Stimulated activated CD8-positive, alpha-beta memory T cell treated with anti-CD3 and anti-CD28 coated beads, Interleukin-7, amount 100 ng/mL, for 1 hour (primary cell): ENCODE measurements around the gene SH3RF1.

Experiments
- DNase-seq, 2 donors: peaks; one replicate each; pipeline ENCODE4 v3.0.0-alpha.2; 2020; ENCODE audit warnings: low read depth in 2 of 2

Gene SH3RF1

DNA sequence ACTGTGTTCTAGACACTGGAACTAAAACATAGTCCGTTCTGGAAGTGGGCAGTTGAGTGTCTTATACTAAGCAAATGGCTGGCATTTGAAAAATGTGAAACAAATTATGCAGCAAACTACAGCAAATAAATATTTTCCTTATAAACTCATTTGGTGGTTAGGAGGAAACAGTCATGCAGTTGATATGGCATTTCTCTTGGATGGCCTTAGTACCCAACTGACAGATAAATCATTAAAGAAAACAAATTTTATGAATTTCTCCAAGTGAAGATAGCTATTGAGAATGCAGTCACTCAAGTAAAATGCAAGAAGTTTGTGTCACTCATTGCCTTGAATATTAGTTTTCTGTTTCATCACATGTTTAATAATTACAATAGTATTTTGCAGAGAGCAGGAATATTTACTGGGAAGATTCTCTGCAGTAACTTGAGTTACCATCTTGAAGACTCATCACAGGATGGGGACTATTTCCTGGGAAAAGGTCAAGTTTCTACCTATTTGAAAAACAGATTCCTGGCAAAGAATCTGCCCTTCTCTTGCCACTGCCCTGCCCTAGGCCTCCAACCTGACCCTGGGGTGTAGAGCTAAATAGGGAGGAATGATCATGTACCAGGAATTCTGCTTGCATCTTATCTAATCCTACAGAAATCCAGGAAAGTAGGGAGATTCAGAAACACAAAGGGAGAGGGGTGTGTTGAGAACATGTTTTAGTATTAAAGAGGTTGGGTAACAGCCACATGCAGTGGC is 105.9 kb downstream of the SH3RF1 start:
- no peak for DNase-seq

DNA sequence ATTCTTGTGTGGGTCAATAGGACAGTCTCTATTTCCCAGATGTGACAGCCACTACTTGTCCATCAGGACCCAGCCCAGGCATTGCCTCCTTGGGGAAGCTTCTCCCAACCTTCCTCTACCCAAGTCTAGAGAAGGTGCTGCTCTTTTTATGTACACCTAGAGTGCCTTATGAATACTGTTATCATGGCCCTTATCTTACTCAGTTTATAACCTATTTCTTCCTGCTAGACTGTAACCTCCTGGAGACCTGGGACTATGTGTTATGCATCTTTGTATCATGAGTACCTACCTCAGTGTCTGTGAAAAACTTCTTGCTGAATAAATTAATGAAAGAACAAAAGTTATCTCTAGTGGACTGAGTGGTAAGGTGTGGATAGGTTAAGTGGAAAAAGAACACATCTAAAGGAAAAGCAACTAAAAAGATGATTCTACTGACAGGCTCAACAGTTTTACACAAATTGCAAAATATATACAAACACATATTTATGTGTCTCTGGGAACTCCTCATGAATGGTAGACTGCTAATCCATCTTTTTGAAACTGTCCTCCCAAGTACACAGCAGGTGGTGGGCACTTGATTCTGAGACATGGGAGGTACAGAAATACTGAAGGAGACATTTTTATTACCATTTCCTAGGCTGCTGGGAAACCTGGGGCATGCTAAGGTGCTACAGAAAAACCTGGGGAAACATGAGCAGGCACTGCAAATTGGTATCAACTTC is 106.6 kb downstream of the SH3RF1 start:
- no peak for DNase-seq

DNA sequence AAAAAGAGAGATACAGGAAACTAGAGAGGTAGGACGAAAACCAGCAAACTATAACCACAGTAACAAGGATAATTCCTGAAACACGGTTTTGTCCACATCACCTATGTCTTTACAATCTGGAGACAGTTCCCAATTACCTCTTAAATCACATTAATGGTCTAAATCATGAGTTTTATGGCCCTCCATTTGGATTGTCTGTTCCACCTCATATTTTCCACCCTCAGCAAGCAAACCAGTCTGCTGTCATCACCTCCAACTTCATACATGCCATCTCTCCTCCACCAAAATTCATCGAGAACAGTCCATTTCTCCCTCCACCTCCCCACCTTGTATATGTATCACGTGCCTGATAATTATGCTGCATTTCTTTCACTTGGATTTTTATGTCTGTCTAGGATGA is 107.3 kb downstream of the SH3RF1 start:
- no peak for DNase-seq

DNA sequence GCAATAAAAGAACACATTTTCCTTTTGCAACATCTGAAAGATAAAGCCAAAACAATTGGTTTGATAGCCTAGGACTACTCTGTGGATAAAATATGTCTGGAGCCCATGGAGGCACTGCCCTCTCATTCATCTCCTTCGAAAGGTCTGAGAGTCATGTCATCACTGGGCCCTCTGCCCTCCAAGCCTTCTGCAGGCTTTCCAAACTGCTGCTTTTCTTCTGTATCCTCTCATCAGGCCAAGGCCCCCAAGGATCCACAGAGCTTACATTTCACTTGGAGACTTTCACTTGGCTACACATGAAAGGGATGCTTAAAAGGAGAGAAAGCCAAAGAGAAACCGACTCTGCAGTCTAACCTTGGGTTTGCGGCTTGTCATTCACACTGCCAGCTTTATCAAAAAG is 109.9 kb downstream of the SH3RF1 start:
- DNase-seq, result no peak

DNA sequence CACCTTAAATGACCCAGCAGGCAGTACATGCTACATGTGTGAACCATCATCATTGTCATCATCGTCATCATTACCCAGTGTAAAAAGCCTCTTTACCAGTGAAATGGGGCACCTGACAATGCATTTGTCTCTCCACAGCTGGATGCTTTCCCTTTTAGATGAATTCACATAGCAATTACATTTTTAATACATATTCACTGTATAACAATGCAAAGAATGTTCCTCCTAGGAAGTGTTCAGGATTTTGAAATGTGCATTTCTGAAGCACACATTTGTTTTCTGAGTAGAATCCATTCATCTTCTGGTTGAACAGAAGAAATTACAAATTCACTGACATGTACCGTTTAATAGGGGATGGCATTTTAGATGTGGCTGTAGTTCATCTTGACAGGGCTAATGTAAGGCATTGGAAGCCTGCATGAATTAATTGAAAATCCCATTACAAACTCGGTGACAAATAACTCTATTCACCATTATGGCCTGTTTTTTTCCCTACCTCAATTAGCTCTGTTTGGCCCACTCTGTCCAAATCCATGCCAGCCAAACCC is 111.1 kb downstream of the SH3RF1 start:
- DNase-seq, result no peak

DNA sequence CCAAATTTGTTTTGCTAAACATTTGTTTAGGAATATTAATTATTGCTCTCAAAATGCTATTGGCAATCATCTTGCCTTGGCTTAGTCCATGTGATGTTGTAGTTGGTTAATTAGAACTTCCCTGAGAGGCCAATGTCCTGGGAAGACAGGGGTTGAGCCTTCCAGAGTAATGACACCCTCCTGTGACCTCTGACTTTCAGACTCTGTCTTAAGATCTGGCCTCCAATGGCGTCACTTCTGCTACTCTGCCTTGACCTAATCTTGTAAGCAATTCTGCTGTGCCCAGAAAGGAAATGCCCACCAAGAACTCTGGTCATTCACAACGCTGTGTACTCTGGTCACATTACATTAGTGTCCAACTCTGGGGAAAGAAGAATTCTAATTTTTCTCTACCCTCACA is 111.9 kb downstream of the SH3RF1 start:
- DNase-seq, result no peak

DNA sequence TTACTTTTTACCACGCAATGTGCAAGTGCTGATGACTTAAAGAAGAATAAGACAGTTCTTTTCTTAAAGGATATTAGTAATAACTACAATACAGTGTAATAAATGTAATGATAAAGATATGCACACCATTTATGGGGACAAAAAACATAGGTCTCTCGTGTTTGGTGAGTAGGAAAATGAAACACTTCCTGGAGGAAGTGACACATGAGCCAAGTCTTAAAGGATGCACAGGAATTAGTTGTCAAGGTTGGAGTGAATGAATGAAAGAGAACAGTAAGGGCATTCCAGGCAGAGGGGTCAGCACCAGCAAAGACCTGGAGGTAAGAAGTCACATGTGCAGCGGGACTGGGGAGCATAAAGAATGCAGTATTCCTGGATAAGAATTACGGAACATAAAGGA is 112.7 kb downstream of the SH3RF1 start:
- no peak for DNase-seq

DNA sequence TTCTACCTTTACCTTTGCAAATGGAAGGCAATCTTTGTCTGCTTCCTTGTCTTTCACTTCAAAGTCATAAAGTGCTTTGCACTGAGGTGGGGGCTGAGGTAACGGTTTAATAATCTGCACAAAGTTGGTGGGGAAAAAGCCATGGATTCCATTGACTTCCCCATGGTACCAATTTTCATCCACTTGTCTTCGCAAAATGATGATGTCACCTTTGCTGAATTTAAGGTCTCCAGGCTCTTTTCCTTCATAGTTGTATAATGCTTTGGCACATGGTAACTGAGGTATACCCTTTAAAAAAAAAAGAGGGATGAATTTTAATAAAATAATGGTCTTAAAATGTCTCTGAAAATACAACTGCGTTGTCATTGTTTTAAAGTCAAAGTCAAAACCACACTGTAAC is 114.4 kb downstream of the SH3RF1 start:
- DNase-seq, result no peak

DNA sequence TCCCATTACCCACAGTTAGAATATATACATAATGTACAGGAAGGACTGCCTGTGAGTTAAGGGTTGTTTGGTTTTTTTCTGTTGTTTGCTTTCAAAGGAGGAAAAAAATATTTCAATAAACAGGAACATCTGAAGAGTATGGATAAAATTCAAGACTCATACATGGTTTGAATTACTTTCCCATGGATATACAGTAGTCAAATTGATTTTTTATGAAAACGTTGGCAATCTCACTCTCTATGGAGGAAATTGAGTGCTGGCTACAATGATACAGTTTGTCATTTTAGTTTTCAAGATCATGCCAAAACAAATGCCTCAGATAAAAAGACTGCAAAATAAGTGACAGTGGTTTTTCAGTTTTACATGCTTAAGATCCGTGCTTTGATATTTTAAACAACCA is 116.6 kb downstream of the SH3RF1 start:
- no peak for DNase-seq

DNA sequence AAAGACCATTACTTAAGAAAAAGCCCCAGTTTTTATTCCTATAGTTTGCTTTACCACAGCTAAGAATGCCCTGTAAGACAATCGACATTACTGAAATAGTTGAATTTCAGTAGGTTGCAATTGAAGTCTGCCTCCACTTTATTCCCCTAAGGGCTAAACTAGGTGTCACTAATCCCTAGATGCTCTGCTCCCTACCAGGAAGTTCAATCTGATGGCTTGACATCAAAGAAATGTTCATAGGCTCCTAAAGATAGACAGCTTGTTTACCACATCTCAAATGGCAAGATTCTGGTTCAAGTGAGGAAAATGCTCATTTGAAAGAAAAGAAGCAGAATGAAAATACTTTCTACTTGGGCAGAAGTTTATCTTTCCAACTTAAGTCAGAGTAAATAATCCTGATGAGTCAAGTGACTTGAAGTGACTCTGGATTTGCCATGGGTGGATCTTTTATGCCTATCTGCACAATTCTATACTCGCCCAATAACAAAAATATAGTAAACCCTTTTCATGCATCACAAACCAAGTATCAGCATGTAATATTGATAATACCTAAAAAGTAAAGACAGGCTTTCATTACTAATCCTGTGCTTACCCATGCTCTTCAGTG is 117.2 kb downstream of the SH3RF1 start:
- DNase-seq, result no peak

DNA sequence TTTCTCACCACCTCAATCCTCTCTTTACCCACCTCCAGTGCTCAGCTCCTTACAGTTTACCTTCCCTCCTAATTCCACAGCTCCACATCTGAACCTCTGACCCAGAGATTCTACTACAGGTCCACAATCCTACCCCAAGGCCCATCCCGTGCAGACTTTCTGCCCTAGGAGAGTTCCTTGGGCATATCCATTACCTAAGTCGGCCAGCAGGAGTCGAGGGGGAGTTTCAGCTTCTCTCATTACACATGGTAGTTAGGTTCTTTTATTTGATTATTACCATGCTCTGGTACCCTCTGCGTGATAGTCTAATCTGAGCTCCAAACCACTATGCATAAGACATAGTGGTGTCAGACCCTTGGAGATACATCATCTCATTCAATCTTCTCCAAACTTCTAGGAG is 117.9 kb downstream of the SH3RF1 start:
- no peak for DNase-seq

DNA sequence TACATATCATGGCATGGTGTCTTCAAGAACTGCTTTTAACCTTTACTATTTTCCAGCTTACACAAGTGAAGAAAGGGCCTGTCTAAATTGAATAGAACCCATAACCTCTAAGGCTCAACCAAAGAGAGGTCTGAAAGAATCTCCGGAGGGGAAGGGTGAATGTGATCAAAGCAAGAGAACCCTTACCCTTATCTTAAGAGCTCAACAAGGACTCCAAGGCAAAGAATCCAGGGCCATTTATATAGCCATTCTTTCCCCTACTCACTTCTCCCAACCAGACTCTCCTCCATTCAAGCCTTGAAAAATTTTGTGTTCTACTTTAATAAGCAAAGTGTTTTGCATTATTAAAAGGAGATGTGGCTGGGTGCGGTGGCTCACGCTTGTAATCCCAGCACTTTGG is 118.7 kb downstream of the SH3RF1 start:
- DNase-seq, result no peak

DNA sequence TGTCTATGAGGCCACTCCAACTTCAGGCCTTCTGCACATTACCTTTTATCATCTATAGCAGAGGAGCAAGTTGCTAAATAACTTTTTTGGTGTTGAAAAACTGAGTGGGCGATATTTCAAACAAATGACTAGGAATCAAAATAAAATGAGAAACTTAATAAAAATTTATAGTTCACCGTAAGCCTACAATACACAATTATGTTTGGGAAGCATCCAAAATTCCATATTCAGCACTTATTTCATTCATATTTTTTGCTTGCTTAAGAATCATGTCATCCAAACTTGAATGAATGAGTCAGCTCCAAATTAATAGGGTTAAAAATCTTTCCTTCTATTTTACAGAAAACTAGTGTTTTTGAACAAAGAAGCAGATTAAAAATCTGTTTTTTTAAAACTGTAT is 119.1 kb downstream of the SH3RF1 start:
- no peak for DNase-seq

DNA sequence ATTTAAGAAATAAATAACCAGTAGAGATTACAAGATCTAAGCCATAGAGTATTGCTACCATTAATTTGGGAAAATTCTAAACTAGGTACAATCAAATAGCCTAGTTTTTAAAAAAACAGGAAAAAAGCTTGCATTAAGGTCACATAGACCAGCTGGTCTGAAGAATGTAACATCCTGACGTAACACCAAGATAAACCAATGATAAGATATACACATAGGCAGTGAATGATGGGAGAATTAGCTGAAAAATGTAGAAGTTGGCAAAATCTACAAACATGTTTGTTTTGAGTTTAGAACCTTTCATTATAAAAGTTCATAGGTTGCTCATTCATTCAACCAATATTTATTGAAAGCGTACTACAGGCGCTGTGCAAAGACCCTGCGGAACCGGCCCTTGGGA is 120.0 kb downstream of the SH3RF1 start:
- DNase-seq, result no peak

DNA sequence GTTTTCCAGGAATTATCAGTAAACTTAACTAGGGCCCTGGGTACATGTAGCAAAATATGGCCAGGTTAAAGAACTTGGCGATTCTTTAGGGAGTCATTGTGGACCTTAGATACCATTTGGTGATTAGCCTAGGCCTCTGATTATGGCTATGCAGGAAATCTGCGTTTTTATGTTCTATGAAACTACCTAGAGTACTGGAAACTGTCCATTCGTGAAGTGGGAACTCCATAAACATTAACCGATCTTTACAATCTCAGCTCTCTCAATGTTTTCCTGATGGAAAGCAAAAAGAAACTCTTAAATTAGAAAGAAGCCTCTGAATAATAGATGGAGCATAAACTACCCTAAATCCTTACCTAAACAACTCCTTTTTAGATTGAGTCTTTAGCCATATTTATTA is 121.9 kb downstream of the SH3RF1 start:
- DNase-seq, result no peak

DNA sequence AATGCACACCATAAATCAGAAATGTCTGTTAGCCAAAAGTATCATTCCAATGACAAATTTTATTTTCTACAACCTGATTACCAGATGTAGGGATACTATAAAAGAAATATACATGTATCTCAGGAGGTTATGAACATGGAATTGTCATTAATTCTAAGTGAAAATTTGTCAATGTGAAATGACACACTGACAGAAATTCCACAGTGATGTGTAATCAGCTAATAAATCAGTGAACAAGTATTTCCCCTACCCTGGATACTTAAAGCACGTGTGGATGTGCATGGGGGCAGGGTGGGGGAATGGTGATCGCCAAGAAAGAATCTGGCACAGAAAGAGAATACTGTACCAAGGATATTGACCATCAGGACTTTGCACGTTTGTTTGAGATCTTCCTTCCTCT is 123.6 kb downstream of the SH3RF1 start:
- DNase-seq, result no peak

DNA sequence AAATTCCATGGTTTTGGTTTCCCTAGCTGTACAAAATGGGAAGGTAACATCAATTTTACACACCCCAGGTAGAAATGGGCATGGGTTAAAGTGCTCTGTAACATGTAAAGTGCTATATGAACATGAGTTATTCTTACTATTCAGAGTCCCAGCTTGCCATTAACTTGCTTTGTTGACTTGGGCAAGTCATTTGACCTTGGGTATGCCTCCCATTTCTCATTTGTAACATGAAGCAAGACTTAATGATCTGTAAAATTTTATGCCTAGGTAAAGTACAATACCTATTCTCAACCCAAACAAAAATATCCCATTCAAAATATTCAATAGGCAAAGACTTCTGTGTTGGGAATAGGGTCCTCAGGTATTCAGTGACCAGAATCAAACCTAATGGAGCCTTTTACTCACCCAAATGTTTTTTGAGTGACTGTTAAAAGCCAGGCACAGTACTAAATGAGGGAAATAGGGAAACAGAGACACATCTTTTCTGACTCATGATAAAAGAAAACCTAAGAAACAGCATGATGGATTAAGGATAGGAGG is 126.6 kb downstream of the SH3RF1 start:
- no peak for DNase-seq

DNA sequence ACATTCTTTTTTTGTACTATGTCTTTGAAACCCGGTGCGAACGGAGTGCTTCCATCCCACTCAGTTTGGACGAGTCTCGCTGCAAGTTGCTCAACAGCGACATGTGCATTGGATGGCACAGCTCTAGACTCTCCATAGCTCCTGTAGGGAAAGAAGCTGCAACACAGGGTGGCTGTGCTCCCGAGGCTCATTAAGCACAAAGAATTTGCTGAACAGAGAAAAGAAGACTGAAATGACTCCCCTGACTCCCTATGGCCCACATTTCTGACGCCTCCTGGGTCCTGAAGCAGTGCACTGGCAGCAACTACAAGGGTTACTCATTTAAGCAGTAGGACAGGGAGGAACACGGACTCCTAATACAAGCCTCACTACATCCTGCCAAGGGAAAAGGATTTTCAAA is 127.4 kb downstream of the SH3RF1 start:
- no peak for DNase-seq

DNA sequence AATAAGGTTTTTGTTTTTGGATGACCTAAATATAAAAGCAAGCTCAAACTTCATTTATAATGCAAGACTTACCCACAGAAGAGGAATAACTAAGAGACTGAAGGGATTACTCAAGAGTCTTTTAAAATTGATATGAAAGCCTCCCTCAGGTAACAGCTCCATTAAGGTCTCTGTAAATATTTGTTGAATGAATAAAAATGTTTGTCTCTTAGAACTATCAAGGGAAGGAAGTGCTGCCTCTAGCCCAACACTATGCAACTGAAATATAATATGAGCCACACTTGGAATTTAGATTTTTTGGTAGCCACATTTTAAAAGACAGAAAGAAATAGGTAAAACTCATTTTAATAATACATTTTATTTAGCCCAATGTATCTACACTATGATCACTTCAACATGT is 127.8 kb downstream of the SH3RF1 start:
- no peak for DNase-seq

DNA sequence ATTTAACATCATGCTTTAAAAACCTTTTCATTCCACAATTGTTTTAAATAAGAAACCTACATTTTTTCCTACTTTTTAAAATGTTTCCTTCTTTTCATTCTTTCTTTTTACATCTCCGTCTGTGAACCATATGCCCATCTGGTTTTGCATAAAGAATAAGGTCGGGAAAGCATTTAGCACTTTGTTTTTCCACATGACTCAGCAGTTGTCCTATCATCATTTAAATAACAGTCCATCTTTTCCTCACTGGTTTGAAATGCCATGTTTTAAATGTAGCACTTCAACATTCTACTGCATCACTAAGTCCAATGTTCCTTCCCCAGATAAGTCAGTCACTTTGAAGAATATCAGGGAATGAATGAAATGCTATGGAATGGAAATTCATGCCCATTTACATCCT is 128.4 kb downstream of the SH3RF1 start:
- DNase-seq, result no peak

DNA sequence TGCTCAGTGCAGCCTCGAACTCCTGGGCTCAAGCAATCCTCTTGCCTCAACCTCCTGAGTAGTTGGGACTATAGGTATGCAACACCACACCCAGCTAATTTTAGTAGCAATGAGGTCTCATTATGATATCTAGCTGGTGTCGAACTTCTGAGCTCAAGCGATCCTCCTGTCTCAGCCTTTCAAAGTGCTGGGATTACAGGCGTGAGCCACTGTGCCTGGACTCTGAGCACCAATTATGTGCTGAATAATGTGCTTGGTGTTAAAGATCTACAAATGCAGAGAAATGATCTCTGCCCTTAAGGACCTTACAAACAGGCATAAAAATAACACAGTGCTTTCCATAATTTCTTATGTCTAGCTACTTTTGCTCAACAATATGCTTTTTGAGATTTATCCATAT is 131.7 kb downstream of the SH3RF1 start:
- DNase-seq, result no peak

DNA sequence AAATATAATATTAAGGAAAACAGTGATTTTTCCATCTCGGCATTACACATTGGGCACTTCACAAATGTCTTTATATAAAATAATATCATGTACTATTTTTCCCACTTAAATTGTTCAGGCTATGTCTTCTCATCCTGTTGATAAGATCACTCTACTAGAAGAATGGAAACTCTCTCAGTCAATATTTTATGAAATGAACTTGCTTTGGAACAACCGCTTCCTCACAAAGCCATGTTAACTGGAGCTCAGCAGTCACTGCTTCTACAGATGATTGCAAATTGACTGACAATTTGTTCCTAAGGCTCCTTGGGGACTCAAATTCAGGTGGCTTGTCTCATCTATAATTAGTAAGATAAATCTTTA is 133.2 kb downstream of the SH3RF1 start:
- DNase-seq, result no peak
